ENCODE results near the gene EZR. TPM values are rescaled to one million over a fixed set of nuclear protein-coding genes. Genes with fewer than 3 reads are reported as not detected.

EZR gene
- total RNA-seq, 2 donors from 2014 or later: 257 to 424 TPM

DNA sequence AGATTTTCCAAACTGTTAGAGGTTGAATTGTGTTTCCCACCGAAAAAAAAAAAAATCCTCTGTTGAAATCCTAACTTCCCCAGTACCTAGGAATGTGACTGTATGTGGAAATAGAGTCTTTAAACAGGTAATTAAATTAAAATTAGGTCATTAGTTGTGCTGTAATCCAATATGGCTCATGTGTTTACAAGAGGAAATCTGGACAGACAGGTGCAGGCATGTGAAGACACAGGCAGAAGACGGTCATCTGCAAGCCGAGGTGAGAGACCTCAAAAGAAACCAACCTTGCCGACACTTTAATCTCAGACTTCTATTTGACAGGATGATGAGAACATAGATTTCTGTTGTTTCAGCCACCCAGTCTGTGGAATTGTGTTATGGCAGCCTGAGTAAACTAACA, 28.6 kb upstream of the EZR start:
- no peaks in the 10 kb centered on the region for H3K27me3 ChIP-seq
- no peaks in the 10 kb centered on the region for H3K9me3 ChIP-seq
- no peak overlapping the region for H3K9ac ChIP-seq (ENCODE audit: low read depth in 2 of 2, low read length in 2 of 2)
- no peaks in the 10 kb centered on the region for H3K4me1 ChIP-seq
- H3K27ac ChIP-seq: no peak overlapping the region
- no peaks in the 10 kb centered on the region for H3K36me3 ChIP-seq
- TF ChIP-seq, protein P1, sequence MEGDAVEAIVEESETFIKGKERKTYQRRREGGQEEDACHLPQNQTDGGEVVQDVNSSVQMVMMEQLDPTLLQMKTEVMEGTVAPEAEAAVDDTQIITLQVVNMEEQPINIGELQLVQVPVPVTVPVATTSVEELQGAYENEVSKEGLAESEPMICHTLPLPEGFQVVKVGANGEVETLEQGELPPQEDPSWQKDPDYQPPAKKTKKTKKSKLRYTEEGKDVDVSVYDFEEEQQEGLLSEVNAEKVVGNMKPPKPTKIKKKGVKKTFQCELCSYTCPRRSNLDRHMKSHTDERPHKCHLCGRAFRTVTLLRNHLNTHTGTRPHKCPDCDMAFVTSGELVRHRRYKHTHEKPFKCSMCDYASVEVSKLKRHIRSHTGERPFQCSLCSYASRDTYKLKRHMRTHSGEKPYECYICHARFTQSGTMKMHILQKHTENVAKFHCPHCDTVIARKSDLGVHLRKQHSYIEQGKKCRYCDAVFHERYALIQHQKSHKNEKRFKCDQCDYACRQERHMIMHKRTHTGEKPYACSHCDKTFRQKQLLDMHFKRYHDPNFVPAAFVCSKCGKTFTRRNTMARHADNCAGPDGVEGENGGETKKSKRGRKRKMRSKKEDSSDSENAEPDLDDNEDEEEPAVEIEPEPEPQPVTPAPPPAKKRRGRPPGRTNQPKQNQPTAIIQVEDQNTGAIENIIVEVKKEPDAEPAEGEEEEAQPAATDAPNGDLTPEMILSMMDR (IDR thresholded peaks at IDR 0.05): no peak
- DNase-seq: no peak
- intact Hi-C loops (cut with DNase I): no loop called here
- no peak overlapping the region for H3K4me3 ChIP-seq

DNA sequence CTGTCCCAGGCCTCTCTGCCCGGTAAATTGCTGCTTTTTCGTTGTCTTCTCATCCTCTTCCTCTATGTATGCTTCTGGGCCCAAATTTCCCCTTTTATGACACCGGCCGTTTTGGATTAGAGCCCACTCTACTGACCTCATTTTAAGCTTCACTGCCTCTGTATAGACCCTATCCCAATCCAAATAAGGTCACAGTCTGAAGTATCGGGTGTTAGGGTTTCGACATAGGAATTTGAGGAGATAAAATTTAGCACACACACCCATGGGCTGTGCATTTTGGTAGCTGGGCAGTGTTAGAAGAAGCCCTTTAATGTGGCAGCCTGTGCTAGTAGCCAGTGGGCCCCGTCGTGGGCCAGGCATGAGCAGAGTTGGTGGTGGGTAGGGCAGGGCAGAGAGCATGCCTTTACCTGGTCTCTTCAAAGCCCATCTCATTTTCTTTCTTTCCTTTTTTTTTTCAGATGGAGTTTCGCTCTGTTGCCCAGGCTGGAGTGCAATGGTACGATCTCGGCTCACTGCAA, 27.9 kb upstream of the EZR start:
- DNase-seq: no peak
- intact Hi-C loops (cut with DNase I): no loop called here
- TF ChIP-seq, protein P1 (IDR thresholded peaks at IDR 0.05): no peak
- H3K4me3 ChIP-seq: no peak overlapping the region
- H3K27me3 ChIP-seq: no peaks in the 10 kb centered on the region
- no peaks in the 10 kb centered on the region for H3K9me3 ChIP-seq
- H3K27ac ChIP-seq: no peak overlapping the region
- no peaks in the 10 kb centered on the region for H3K36me3 ChIP-seq
- no peak overlapping the region for H3K9ac ChIP-seq (ENCODE audit: low read depth in 2 of 2, low read length in 2 of 2)
- H3K4me1 ChIP-seq: no peaks in the 10 kb centered on the region

DNA sequence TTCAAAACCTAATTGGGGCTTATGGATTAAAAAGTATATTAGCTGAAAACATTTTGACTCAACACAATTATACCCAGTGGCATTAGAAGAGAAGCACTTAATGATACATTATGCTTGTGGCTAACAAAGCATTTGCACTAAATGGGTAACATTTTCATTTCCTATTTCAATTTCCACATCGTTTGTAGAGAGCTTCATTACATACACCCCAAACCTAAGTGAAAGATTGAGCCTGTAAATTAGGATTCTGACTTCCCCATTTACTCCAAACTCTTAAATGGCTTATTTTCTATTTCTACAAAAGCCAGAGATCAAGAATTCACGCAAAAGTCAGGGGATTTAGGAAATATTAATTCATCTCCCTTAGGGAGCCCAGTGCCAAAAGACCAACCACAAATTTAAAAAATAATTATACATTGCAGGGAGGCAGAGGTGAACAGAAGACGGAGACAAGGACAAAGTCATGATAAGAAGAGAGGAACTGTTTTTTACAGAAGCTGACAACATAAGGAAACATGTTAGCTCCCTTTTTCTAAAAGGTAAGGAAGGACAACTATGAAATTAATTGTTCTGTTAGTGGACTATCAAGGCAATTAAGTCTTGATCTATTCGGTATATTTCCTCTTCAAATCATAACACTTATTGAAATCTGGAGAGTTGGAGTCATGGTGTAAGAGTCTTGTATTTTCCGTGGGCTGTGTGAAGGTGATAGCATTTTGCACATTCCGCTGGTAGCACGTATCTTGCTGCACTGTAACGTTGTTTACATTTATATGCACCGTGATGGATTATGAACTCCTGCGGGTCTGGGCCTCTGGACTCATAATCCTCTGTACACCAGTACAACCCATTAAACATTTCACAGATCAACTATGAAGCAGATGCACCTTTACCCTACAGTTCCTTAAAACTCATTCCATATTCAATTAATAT, 24.8 kb upstream of the EZR start:
- TF ChIP-seq, protein P1 (IDR thresholded peaks at IDR 0.05): no peak
- intact Hi-C loops (cut with DNase I): no loop called here
- no peaks in the 10 kb centered on the region for H3K9me3 ChIP-seq
- H3K4me3 ChIP-seq: no peak overlapping the region
- no peak overlapping the region for H3K27ac ChIP-seq
- DNase-seq: no peak
- no peaks in the 10 kb centered on the region for H3K27me3 ChIP-seq
- H3K9ac ChIP-seq (ENCODE audit: low read depth in 2 of 2, low read length in 2 of 2): no peak overlapping the region
- H3K36me3 ChIP-seq: no peaks in the 10 kb centered on the region
- H3K4me1 ChIP-seq: no peaks in the 10 kb centered on the region

DNA sequence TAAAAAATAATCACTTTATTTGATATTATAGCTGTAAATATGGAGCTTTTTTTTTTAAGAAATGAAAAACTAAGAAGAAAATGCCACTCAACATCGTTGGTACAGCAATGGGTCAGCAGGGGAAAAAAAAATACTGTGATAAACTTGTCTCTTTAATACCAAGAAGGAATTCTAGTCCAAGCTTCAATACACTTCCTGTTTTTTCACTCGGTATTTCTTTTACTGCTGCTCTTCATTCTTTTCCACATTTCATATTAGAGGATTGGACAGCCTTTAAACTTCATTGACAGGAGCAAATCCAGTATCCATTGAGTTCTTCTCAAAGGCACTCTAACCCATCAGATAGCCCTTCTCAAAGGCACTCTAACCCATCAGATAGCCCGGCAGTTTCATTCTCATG, 22.2 kb upstream of the EZR start:
- H3K9ac ChIP-seq (ENCODE audit: low read depth in 2 of 2, low read length in 2 of 2): no peak overlapping the region
- no peak overlapping the region for H3K4me3 ChIP-seq
- DNase-seq: no peak
- H3K4me1 ChIP-seq: no peaks in the 10 kb centered on the region
- intact Hi-C loops (cut with DNase I): no loop called here
- H3K9me3 ChIP-seq: no peaks in the 10 kb centered on the region
- no peaks in the 10 kb centered on the region for H3K27me3 ChIP-seq
- H3K36me3 ChIP-seq: no peaks in the 10 kb centered on the region
- TF ChIP-seq, protein P1 (IDR thresholded peaks at IDR 0.05): no peak
- no peak overlapping the region for H3K27ac ChIP-seq

DNA sequence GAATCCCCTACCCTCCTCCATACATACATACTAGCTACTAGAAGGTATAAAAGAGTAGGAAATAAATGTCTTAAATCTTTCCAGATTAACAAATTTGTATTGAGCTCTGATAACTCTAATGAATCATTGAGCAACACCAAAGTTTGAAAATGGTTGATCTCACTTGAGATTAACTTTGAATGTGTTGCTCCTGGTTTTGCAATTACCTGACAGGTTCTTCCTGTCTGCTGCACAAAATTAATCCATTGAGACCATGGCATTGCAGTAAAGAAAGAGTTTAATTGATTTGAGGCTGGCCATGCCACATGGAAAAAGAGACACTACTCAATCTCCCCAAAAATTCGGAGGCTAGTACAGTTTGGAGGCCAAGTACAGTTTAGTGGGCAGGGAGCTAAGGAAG, 21.3 kb upstream of the EZR start:
- Histone ChIP-seq H3K4me3 (no peak overlapping the region), H3K27ac (no peak overlapping the region), H3K4me1 (no peaks in the 10 kb centered on the region), H3K36me3 (no peaks in the 10 kb centered on the region), H3K9me3 (no peaks in the 10 kb centered on the region), H3K27me3 (no peaks in the 10 kb centered on the region), H3K9ac (ENCODE audit: low read depth in 2 of 2, low read length in 2 of 2) (no peak overlapping the region)
- TF ChIP-seq, protein P1 (IDR thresholded peaks at IDR 0.05): no peak
- intact Hi-C loops (cut with DNase I): no loop called here
- DNase-seq: no peak

Measured in colonic mucosa (tissue), 4 donors.